A549 (cell line): ENCODE data around the gene PLOD2.

ENCODE experiments used
- EHMT2 ChIP-seq: fragments of 200-600 bp; sonication (generic); IDR thresholded peaks from 2 replicates; pipeline ENCODE4 v1.6.1; 2016; ENCODE audit warnings: antibody characterized with exemption, low read depth, mild to moderate bottlenecking, moderate library complexity
- JUN ChIP-seq, 2 experiments: fragments of >200 bp; sonication (Bioruptor Twin); formaldehyde crosslinking; IDR thresholded peaks; 2 replicates in 1 of 2; 3 replicates in 1 of 2; pipeline ENCODE4 v1.6.1; 2016 to 2017
- JUNB ChIP-seq: fragments of >200 bp; sonication (Bioruptor Twin); formaldehyde crosslinking; IDR thresholded peaks from 2 replicates; pipeline ENCODE4 v1.6.1; 2016
- MYC ChIP-seq: IDR thresholded peaks from 2 replicates; pipeline ENCODE4 v1.6.1; 2012; ENCODE audit warnings: mild to moderate bottlenecking, inconsistent platforms, low read length, improper control_type of control experiment, borderline replicate concordance
- POLR2A ChIP-seq: IDR thresholded peaks from 2 replicates; pipeline ENCODE4 v1.6.1; 2012; ENCODE audit warnings: mild to moderate bottlenecking, low read length
- SMC3 ChIP-seq: fragments of >200 bp; sonication (Bioruptor Twin); formaldehyde crosslinking; IDR thresholded peaks from 3 replicates; pipeline ENCODE4 v1.6.1; 2018; ENCODE audit warnings: inconsistent platforms
- SREBF2 ChIP-seq: fragments of 450-650 bp; IDR thresholded peaks from 2 replicates; pipeline ENCODE4 v1.6.1; 2014; ENCODE audit warnings: mild to moderate bottlenecking, moderate library complexity
- TF ChIP-seq, protein P1 (sequence below): fragments of >200 bp; sonication (Bioruptor Twin); formaldehyde crosslinking; IDR thresholded peaks from 3 replicates; pipeline ENCODE4 v1.5.1; 2016
- TF ChIP-seq, protein P2 (sequence below): fragments of 450-650 bp; IDR thresholded peaks from 2 replicates; pipeline ENCODE4 v1.6.1; 2014; ENCODE audit warnings: antibody characterized with exemption
- TF ChIP-seq, protein P3 (sequence below): IDR thresholded peaks from 2 replicates; pipeline ENCODE4 v1.6.1; 2012

DNA sequence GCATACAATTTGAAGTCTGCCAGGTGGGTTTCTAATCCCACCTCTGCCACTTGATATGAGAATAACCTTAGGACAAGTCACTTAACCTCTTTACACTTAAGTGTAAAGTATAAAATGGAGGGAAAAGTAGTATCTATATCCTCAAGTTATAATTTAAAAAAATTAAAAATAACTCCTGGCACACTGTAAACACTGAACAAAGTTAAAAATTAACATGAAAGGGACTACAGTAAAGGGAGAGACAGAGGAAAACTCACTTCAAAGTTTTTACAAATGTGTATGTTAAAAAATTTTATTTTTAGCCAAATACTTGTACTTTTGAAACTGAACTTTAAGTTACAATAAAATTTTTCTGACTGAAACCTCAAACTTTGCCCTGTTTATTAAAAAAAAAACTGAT, 49.6 kb downstream of the PLOD2 start:
- TF ChIP-seq SREBF2 (no peak), POLR2A (no peak), JUNB (no peak), SMC3 (no peak), JUN (IDR thresholded peaks at IDR 0.05) (no peak), MYC (no peak), EHMT2 (no peak)
- TF ChIP-seq, protein P1, sequence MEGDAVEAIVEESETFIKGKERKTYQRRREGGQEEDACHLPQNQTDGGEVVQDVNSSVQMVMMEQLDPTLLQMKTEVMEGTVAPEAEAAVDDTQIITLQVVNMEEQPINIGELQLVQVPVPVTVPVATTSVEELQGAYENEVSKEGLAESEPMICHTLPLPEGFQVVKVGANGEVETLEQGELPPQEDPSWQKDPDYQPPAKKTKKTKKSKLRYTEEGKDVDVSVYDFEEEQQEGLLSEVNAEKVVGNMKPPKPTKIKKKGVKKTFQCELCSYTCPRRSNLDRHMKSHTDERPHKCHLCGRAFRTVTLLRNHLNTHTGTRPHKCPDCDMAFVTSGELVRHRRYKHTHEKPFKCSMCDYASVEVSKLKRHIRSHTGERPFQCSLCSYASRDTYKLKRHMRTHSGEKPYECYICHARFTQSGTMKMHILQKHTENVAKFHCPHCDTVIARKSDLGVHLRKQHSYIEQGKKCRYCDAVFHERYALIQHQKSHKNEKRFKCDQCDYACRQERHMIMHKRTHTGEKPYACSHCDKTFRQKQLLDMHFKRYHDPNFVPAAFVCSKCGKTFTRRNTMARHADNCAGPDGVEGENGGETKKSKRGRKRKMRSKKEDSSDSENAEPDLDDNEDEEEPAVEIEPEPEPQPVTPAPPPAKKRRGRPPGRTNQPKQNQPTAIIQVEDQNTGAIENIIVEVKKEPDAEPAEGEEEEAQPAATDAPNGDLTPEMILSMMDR, result no peak
- TF ChIP-seq, protein P2, sequence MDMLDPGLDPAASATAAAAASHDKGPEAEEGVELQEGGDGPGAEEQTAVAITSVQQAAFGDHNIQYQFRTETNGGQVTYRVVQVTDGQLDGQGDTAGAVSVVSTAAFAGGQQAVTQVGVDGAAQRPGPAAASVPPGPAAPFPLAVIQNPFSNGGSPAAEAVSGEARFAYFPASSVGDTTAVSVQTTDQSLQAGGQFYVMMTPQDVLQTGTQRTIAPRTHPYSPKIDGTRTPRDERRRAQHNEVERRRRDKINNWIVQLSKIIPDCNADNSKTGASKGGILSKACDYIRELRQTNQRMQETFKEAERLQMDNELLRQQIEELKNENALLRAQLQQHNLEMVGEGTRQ, result no peak
- TF ChIP-seq, protein P3, sequence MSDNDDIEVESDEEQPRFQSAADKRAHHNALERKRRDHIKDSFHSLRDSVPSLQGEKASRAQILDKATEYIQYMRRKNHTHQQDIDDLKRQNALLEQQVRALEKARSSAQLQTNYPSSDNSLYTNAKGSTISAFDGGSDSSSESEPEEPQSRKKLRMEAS, result no peak
